ENCODE measurements around the gene TRIM39.
A peak's percentile ranks its signal among the peaks of the same experiment; 100 is the strongest.
"Not testable (repeated sequence)": the region's sequence is repeated elsewhere in the genome, so short reads cannot be mapped to it uniquely, and the experiment has no call there.

The TRIM39 gene

DNA sequence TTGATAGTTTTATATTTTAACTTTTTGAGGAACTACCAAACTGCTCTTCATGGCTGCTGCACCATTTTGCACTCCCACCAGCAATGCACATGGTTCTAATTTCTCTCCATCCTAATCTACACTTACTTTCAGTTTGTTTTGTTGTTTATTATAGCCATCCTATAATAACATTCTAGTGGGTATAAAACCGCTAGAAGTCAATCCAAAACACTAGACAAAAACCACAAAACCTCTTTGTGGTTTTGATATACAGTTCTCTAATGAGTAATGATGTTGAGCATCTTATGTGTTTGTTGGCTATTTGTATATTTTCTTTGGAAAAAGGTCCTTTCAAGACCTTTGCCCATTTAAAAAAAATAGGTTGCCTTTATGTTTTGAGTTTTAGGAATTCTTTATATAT, 23.8 kb downstream of the TRIM39 start:
- FAIRE-seq (no peak), DNase-seq (ENCODE audit: insufficient read length) (no peak)
- TF ChIP-seq TAF1 (IDR thresholded peaks at IDR 0.05; ENCODE audit: borderline replicate concordance, low read depth, low read length): no peak
- no peak for TF ChIP-seq POLR2A (IDR thresholded peaks at IDR 0.05; ENCODE audit: low read depth, low read length)

DNA sequence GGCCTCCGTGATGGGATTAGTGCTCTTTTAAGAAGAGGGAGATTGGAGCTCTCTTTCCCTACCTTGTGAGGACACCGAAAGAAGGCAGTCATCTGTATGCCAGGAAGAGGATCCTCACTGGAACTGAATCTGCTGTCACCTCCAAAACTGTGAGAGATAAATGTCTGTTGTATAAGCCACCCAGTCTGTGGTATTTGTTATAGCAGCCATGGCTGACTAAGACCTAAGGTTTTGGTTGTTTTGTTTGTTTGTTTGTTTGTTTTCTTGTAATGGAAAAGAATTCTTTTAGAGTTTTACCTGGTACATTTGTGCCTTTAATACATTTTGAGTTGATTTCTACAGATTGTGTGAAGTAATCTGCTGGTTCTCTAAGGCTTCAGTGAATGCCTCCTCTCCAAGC, 25.8 kb downstream of the TRIM39 start:
- FAIRE-seq (no peak), DNase-seq (ENCODE audit: insufficient read length) (no peak)
- TF ChIP-seq POLR2AphosphoS5 (IDR thresholded peaks at IDR 0.05; ENCODE audit: low read depth, low read length) (no peak), POLR2A (IDR thresholded peaks at IDR 0.05; ENCODE audit: low read depth, low read length) (no peak), TAF1 (IDR thresholded peaks at IDR 0.05; ENCODE audit: borderline replicate concordance, low read depth, low read length) (no peak)

- FAIRE-seq (no peak), DNase-seq (ENCODE audit: insufficient read length) (no peak)
- no peak for TF ChIP-seq POLR2A (IDR thresholded peaks at IDR 0.05; ENCODE audit: low read depth, low read length)
- TF ChIP-seq TAF1 (IDR thresholded peaks at IDR 0.05; ENCODE audit: borderline replicate concordance, low read depth, low read length): no peak
- no peak for TF ChIP-seq POLR2AphosphoS5 (IDR thresholded peaks at IDR 0.05; ENCODE audit: low read depth, low read length)
Observed at GRCh38 chr6:30355281-30355680, 28.6 kb downstream of the TRIM39 start.

DNA sequence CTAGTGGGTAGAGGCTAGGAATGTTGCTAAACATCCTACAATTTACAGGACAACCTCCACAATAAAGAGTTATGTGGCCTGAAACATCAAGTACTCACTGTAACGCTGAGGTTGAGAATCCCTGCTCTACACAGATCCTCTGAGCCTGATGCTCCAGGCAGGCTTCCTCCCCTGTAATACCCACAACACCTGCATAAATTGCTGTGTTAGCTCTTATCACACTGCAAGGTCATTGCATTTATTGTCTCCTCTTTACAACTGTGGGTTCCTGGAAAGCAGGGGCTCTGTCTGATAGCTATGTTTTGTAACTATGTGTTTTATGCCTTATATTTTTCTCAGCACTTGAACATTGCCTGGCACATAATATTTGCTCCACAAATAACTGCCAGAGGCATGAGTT, 29.8 kb downstream of the TRIM39 start:
- no peak for FAIRE-seq
- DNase-seq (ENCODE audit: insufficient read length): no peak
- TF ChIP-seq POLR2AphosphoS5 (IDR thresholded peaks at IDR 0.05; ENCODE audit: low read depth, low read length) (no peak), TAF1 (IDR thresholded peaks at IDR 0.05; ENCODE audit: borderline replicate concordance, low read depth, low read length) (no peak)

DNA sequence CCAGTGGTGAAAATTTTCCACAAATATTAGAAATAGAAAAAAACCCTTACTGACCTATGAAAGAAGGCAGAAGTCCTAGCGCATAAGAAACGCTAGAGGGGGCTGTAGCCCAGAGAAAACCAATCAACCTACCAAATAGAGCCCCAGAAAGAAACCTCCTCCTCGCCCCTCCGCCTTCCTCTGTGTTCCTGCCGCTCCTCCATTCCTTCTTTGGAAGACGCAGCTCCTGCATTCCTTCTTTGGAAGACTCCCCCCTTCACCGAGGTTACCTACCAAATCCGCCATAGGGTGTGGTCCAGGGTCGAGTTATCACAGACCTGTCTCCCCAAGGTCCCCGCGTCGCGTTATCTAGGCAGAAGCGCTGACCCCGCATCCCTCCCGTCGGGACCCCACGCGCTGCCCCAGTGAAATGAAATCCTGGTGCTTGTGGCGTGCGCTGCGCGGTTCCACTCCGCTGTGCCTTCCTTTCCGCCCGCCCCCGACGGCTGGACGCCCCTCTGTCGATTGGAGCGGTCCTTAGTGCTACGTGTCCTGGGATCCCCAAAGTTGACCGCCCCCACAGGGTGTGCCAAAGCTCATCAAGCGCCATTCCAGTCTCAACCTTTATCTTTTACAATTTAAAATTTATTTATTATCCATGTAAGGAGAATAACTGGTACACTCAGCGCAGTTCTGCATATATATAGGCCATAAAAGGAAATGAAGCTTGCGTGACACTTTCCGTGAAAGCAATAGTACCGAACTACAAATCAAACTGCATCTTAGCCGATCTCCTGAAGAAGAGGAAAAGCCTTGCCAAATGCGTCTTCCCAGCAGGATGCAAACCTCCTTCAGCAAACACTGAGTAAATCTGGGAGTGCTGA, 31.2 kb downstream of the TRIM39 start:
- TF ChIP-seq POLR2A (IDR thresholded peaks at IDR 0.05; ENCODE audit: low read depth, low read length) (no peak), POLR2AphosphoS5 (IDR thresholded peaks at IDR 0.05; ENCODE audit: low read depth, low read length) (no peak), TAF1 (IDR thresholded peaks at IDR 0.05; ENCODE audit: borderline replicate concordance, low read depth, low read length) (no peak)
- FAIRE-seq (peak; percentile 51), DNase-seq (ENCODE audit: insufficient read length) (no peak)

DNA sequence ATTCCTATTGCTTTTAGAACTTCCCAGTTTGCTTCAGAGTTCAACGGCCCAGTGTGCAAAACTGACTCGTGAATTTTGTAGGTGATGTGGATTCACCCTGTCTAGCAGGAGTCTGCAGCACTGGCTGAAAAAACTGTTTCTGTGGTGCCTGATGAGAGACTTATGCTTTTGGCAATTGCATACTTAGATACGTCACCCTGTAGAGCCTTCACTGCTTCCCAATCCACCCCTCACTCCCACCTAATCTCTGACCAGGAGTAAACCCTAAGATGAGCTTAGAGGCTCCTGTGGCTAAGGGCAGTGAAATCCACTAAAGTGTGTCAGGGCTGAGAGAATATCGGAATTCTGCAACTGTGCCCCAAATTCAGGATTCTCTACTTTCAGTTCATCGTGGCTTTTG, 32.5 kb downstream of the TRIM39 start:
- DNase-seq (ENCODE audit: insufficient read length) (no peak), FAIRE-seq (no peak)
- no peak for TF ChIP-seq POLR2AphosphoS5 (IDR thresholded peaks at IDR 0.05; ENCODE audit: low read depth, low read length)
- TF ChIP-seq TAF1 (IDR thresholded peaks at IDR 0.05; ENCODE audit: borderline replicate concordance, low read depth, low read length): no peak
- no peak for TF ChIP-seq POLR2A (IDR thresholded peaks at IDR 0.05; ENCODE audit: low read depth, low read length)

DNA sequence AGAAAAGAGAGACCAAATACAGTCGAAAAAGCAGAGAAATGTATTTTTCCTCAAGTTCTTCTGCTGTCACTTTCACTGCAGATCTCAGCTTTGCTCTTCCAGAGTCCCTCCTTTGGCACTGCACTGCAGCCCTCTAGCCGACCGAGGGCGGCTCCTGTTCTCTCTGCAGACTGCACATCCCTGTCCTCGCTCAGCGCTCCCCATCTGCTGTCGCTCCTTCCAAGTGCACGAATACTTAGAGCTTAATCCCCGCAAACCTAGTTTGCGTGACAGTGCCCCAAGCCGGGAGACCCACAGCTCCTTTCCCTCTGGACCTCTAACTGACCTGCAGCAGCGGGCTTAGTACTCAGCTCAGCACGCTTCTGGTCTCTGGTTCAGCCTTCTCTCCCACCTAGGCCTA, 33.4 kb downstream of the TRIM39 start:
- no peak for FAIRE-seq
- DNase-seq (ENCODE audit: insufficient read length): no peak
- TF ChIP-seq POLR2AphosphoS5 (IDR thresholded peaks at IDR 0.05; ENCODE audit: low read depth, low read length) (no peak), POLR2A (IDR thresholded peaks at IDR 0.05; ENCODE audit: low read depth, low read length) (no peak), TAF1 (IDR thresholded peaks at IDR 0.05; ENCODE audit: borderline replicate concordance, low read depth, low read length) (no peak)

- no peak for FAIRE-seq
- TF ChIP-seq POLR2AphosphoS5 (IDR thresholded peaks at IDR 0.05; ENCODE audit: low read depth, low read length) (no peak), TAF1 (IDR thresholded peaks at IDR 0.05; ENCODE audit: borderline replicate concordance, low read depth, low read length) (no peak), POLR2A (IDR thresholded peaks at IDR 0.05; ENCODE audit: low read depth, low read length) (no peak)
- DNase-seq (ENCODE audit: insufficient read length): no peak
Observed at GRCh38 chr6:30361661-30362060, 34.9 kb downstream of the TRIM39 start.

DNA sequence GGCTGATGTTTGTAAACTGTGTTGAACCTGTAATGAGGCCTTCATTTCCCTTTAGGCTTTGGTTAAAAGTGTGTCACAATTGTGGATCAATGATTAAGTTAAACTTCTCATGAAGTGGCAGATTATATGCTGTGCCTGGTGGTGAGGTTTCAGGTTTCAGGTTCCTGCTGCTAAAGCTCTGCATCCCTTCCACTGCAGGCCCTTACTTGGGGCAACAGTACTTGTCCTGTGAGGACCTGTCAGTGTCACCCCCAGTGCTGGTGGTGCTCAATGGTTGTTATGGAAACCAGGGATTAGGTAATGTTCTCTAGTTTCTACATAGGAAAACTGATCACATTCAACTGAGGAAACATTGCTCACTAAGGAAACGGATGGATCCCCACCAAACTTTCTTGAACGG, 36.7 kb downstream of the TRIM39 start:
- no peak for DNase-seq (ENCODE audit: insufficient read length)
- no peak for FAIRE-seq
- TF ChIP-seq TAF1 (IDR thresholded peaks at IDR 0.05; ENCODE audit: borderline replicate concordance, low read depth, low read length): no peak
- no peak for TF ChIP-seq POLR2AphosphoS5 (IDR thresholded peaks at IDR 0.05; ENCODE audit: low read depth, low read length)
- no peak for TF ChIP-seq POLR2A (IDR thresholded peaks at IDR 0.05; ENCODE audit: low read depth, low read length)

GRCh38 chr6:30364591-30364990, 37.9 kb downstream of the TRIM39 start:
- DNase-seq (ENCODE audit: insufficient read length) (no peak), FAIRE-seq (no peak)
- TF ChIP-seq TAF1 (IDR thresholded peaks at IDR 0.05; ENCODE audit: borderline replicate concordance, low read depth, low read length): no peak
- no peak for TF ChIP-seq POLR2A (IDR thresholded peaks at IDR 0.05; ENCODE audit: low read depth, low read length)
- TF ChIP-seq POLR2AphosphoS5 (IDR thresholded peaks at IDR 0.05; ENCODE audit: low read depth, low read length): no peak

GRCh38 chr6:30369280-30369679, 42.6 kb downstream of the TRIM39 start:
- not testable (repeated sequence) for DNase-seq (ENCODE audit: insufficient read length); FAIRE-seq

DNA sequence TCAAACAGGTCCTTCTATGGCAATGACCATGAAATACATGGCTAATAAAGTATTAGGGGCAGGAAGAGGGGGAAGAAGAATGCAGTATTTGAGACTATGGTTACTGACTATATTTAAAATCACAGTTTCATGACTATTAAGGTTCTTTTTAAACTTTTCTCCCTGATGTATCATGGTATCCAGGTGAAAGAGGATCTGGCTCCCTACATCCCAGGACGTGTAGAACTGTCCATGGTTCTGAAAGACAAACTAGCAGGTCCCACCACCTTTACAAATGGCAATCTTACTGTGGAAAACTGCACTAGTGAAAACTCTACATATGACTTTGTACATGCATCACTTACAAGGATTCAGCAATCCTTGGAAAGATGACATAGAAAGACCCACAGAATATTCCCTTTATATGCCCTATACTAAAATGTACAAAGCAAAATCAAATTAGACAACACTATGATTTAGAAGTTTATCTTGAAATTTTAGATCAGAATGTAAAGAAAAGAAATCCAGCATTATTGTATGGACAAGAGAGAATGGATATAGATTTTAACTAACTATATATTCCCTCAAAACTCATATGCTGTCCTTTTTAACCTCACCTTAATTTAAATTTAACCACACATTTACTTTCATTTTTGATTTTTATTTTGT, 51.7 kb downstream of the TRIM39 start:
- FAIRE-seq (no peak), DNase-seq (ENCODE audit: insufficient read length) (no peak)
- TF ChIP-seq POLR2AphosphoS5 (IDR thresholded peaks at IDR 0.05; ENCODE audit: low read depth, low read length) (no peak), TAF1 (IDR thresholded peaks at IDR 0.05; ENCODE audit: borderline replicate concordance, low read depth, low read length) (no peak), POLR2A (IDR thresholded peaks at IDR 0.05; ENCODE audit: low read depth, low read length) (no peak)

Measured in GM12892 (cell line).